Sciatic nerve (tissue), 2 donors: ENCODE results near the gene TCEAL7. TPM values are rescaled to one million over a fixed set of nuclear protein-coding genes. Genes with fewer than 3 reads are reported as not detected.

ENCODE experiments used
- ATAC-seq: fragments of 200-7000 bp; cut with Tn5 transposase; one replicate; pipeline ENCODE4 v1.9.1; 2020; ENCODE audit warnings: mild to moderate bottlenecking, moderate library complexity
- DNase-seq: peaks from one replicate; pipeline ENCODE4 v3.0.0-alpha.2; 2020; ENCODE audit warnings: low spot score
- intact Hi-C: fragments of 100-400 bp; cut with DNase I; formaldehyde crosslinking; loops from one replicate; pipeline ENCODE4 v1.14.2; 2022
- total RNA-seq: library from RNA; stranded (reverse); fragmentation: NEBNext Ultra II Directional; extraction: Animal tissue kit (Norgen Biotek cat#: 25700); gene quantifications from one replicate; pipeline ENCODE4 v1.2.1, GENCODE V29; 2021
- donor health status: DM: no; HTN: no; CAD: no.
- donor health status: DM: no; HTN: no; CAD: no.

Gene TCEAL7
- total RNA-seq, 1 donor from 2014 or later: 15.1 TPM

- ATAC-seq (no peak), DNase-seq (no peak)
- intact Hi-C loops: no loop called here
Measured at GRCh38 chrX:103361798-103362197, 31.8 kb downstream of the TCEAL7 start.

- intact Hi-C loops: no loop called here
- DNase-seq (no peak), ATAC-seq (no peak)
Measured at GRCh38 chrX:103362474-103362873, 32.4 kb downstream of the TCEAL7 start.

DNA sequence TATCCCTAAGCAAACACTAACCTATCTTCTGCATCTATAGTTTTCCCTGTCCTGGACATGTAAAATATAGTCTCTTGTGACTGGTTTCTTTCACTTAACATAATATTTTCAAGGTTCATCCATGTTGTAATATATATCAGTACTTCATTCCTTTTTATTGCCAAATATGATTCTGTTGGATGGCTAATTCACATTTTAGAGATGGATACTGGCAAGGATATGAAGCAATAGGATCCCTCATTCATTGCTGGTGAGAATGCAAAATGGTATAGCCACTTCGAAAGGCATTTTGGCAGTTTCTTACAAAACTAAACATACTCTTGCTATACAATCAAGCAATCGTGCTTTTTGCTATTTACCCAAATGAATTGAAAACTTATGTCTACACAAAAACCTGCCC lies 33.0 kb downstream of the TCEAL7 start:
- intact Hi-C loops: no loop called here
- DNase-seq: no peak
- no peak for ATAC-seq

GRCh38 chrX:103367502-103367901 lies 37.5 kb downstream of the TCEAL7 start:
- intact Hi-C loops: no loop called here
- ATAC-seq (no peak), DNase-seq (no peak)

GRCh38 chrX:103369479-103369878 lies 39.4 kb downstream of the TCEAL7 start:
- no peak for ATAC-seq
- intact Hi-C loops: no loop called here
- no peak for DNase-seq

GRCh38 chrX:103372886-103373285 lies 42.8 kb downstream of the TCEAL7 start:
- ATAC-seq (no peak), DNase-seq (no peak)
- intact Hi-C loops: no loop called here

DNA sequence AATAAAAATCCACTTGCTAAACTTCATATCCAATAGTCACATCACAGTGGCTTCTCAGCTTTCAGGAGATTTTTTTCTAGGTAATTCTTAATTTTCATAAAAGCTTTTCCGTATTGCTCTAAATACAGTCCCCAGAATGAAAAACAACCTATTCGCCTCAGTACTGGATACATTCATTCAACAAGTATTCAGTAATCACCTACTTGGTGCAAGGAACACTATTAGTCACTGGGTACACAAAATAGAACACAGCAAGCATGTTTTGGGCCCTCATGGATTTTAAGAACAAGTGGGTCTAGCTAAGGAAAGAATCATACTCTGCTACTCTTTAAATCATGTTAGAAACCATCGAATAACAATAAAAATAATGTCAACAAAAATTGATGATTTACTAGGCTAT lies 43.5 kb downstream of the TCEAL7 start:
- no peak for ATAC-seq
- intact Hi-C loops: no loop called here

GRCh38 chrX:103376118-103376978 lies 46.3 kb downstream of the TCEAL7 start, which contains the start of gene BEX3:
Gene BEX3, plus strand, starts transcription at chrX:103376538. Its CDS starts 984 bp downstream, at chrX:103377522.
- peak; percentile 89 for ATAC-seq
- intact Hi-C loops: no loop called here
- DNase-seq: peak; percentile 69

More for the DNA sequence above, 43.5 kb downstream of the TCEAL7 start:
- DNase-seq: no peak

DNA sequence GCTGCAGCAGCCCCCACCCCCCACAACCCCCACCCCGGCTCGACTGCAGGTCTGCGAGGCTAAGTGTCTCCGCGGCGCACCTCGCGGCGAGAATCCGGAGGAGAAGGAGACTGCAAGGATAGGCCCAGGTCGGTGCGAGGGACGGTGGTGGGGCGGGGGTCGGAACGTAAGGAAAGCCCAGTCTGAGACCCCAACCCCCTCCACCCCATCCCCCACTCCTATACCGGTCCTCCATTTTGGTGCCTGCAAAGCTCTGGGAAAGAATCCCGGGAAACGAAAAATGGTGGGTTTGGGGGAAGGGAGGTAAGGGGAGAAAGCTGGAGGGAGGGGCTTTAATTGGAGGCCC lies 46.9 kb downstream of the TCEAL7 start:
- peak; percentile 62 for DNase-seq
- peak; percentile 63 for ATAC-seq
- intact Hi-C loops: no loop called here

- DNase-seq (no peak), ATAC-seq (no peak)
- intact Hi-C loops: no loop called here
Measured at GRCh38 chrX:103378990-103379389, 49.0 kb downstream of the TCEAL7 start.

Other genes starting within 250 kb of the TCEAL7 start
- gene NXF3, start 237.1 kb upstream of the TCEAL7 start, total RNA-seq: 0.94 TPM
- 38.9 TPM for gene BEX4, start 115.1 kb upstream of the TCEAL7 start, total RNA-seq
- 50.0 TPM for gene TCEAL8, start 75.1 kb upstream of the TCEAL7 start, total RNA-seq
- gene TCEAL5, start 53.5 kb upstream of the TCEAL7 start, total RNA-seq: 1.0 TPM
- 2.6 TPM for gene BEX2, start 19.2 kb upstream of the TCEAL7 start, total RNA-seq
- 49.5 TPM for gene TCEAL9, start 26.3 kb downstream of the TCEAL7 start, total RNA-seq
- 83.2 TPM for gene BEX3, start 46.3 kb downstream of the TCEAL7 start, total RNA-seq
- 1.2 TPM for gene RAB40A, start 189.2 kb downstream of the TCEAL7 start, total RNA-seq